HG03520 (cell line): ENCODE results near the gene IL17D.

Source experiments
- ATAC-seq: cut with Tn5 transposase; IDR thresholded peaks from one replicate; pipeline ENCODE4 v1.9.1; 2021; ENCODE audit warnings: mild to moderate bottlenecking, moderate library complexity; ENCODE audit not compliant: unreplicated experiment

The IL17D gene

GRCh38 chr13:20689291-20689690 lies 14.2 kb upstream of the IL17D start:
- ATAC-seq = no peak

GRCh38 chr13:20691616-20692015 lies 11.9 kb upstream of the IL17D start:
- no peak for ATAC-seq

- no peak for ATAC-seq
Observed at GRCh38 chr13:20696073-20696472, 7.4 kb upstream of the IL17D start.

- no peak for ATAC-seq
Observed at GRCh38 chr13:20699715-20700114, 3.8 kb upstream of the IL17D start.

GRCh38 chr13:20700288-20700687 lies 3.2 kb upstream of the IL17D start:
- no peak for ATAC-seq

GRCh38 chr13:20701461-20701860 lies 2.0 kb upstream of the IL17D start:
- ATAC-seq = no peak

- ATAC-seq = no peak
Observed at GRCh38 chr13:20702530-20702914, 977 bp upstream of the IL17D start.

- peak; percentile 87 for ATAC-seq
Observed at GRCh38 chr13:20703780-20704458, 420 bp downstream of the IL17D start.

GRCh38 chr13:20704459-20705069 lies 1.1 kb downstream of the IL17D start:
- ATAC-seq = no peak

- ATAC-seq = no peak
Observed at GRCh38 chr13:20706661-20707060, 3.2 kb downstream of the IL17D start.

- no peak for ATAC-seq
Observed at GRCh38 chr13:20708216-20708615, 4.7 kb downstream of the IL17D start.

- ATAC-seq = no peak
Observed at GRCh38 chr13:20709369-20709768, 5.9 kb downstream of the IL17D start.

GRCh38 chr13:20709782-20710181 lies 6.3 kb downstream of the IL17D start:
- no peak for ATAC-seq

GRCh38 chr13:20711301-20712044 lies 8.0 kb downstream of the IL17D start:
- no peak for ATAC-seq

GRCh38 chr13:20713014-20713376 lies 9.5 kb downstream of the IL17D start:
- no peak for ATAC-seq

GRCh38 chr13:20713751-20714150 lies 10.3 kb downstream of the IL17D start:
- ATAC-seq = no peak

GRCh38 chr13:20714161-20714560 lies 10.7 kb downstream of the IL17D start:
- no peak for ATAC-seq

- ATAC-seq = no peak
Observed at GRCh38 chr13:20714563-20715329, 11.2 kb downstream of the IL17D start.

GRCh38 chr13:20715330-20715712 lies 11.8 kb downstream of the IL17D start:
- no peak for ATAC-seq

GRCh38 chr13:20716951-20717350 lies 13.5 kb downstream of the IL17D start:
- ATAC-seq = no peak
